Muscle of arm (tissue), 14 donors: ENCODE measurements around the gene AMOTL2. TPM values are rescaled to one million over a fixed set of nuclear protein-coding genes. Genes with fewer than 3 reads are reported as not detected.

Experiments used
- DNase-seq: peaks from one replicate; pipeline ENCODE4 v3.0.0-alpha.2; 2013
- long read RNA-seq, 11 donors: transcript quantifications; one replicate each; lab custom pipeline, GENCODE V29; 2026
- polyA plus RNA-seq, 12 donors: library from polyadenylated mRNA; unstranded; fragments of 120-200 nt; gene quantifications; one replicate each; pipeline ENCODE4 v1.2.1, GENCODE V29; 2013; ENCODE audit not compliant: insufficient read length in 12 of 12

The AMOTL2 gene
- polyA plus RNA-seq, result 10 to 100 TPM in 11 of 12 donors, not detected in 1; 42.5 to 63.9 (median 52.8) TPM
- long read RNA-seq, donor 1, full-length matches to known transcripts, result 4 of 9 reads
- long read RNA-seq, donor 1, partial matches to known transcripts, result 5 of 9 reads
- long read RNA-seq, donor 1, other reads (novel, unspliced or antisense), result 0 of 9 reads
- long read RNA-seq, donor 2, full-length matches to known transcripts, result 11 of 28 reads
- long read RNA-seq, donor 2, partial matches to known transcripts, result 17 of 28 reads
- long read RNA-seq, donor 2, other reads (novel, unspliced or antisense), result 0 of 28 reads
- long read RNA-seq, donor 3, full-length matches to known transcripts, result 3 of 3 reads
- long read RNA-seq, donor 3, partial matches to known transcripts, result 0 of 3 reads
- long read RNA-seq, donor 3, other reads (novel, unspliced or antisense), result 0 of 3 reads
- long read RNA-seq, donor 4, full-length matches to known transcripts, result 1 of 7 reads
- long read RNA-seq, donor 4, partial matches to known transcripts, result 6 of 7 reads
- long read RNA-seq, donor 4, other reads (novel, unspliced or antisense), result 0 of 7 reads
- long read RNA-seq, donor 5, full-length matches to known transcripts, result 17 of 34 reads
- long read RNA-seq, donor 5, partial matches to known transcripts, result 17 of 34 reads
- long read RNA-seq, donor 5, other reads (novel, unspliced or antisense), result 0 of 34 reads
- long read RNA-seq, donor 6, full-length matches to known transcripts, result 2 of 2 reads
- long read RNA-seq, donor 6, partial matches to known transcripts, result 0 of 2 reads
- long read RNA-seq, donor 6, other reads (novel, unspliced or antisense), result 0 of 2 reads
- long read RNA-seq, donor 7, result 0 reads
- long read RNA-seq, donor 8, full-length matches to known transcripts, result 9 of 16 reads
- long read RNA-seq, donor 8, partial matches to known transcripts, result 7 of 16 reads
- long read RNA-seq, donor 8, other reads (novel, unspliced or antisense), result 0 of 16 reads
- long read RNA-seq, donor 9, full-length matches to known transcripts, result 5 of 12 reads
- long read RNA-seq, donor 9, partial matches to known transcripts, result 7 of 12 reads
- long read RNA-seq, donor 9, other reads (novel, unspliced or antisense), result 0 of 12 reads
- long read RNA-seq, donor 10, full-length matches to known transcripts, result 8 of 23 reads
- long read RNA-seq, donor 10, partial matches to known transcripts, result 15 of 23 reads
- long read RNA-seq, donor 10, other reads (novel, unspliced or antisense), result 0 of 23 reads
- long read RNA-seq, donor 11, full-length matches to known transcripts, result 6 of 15 reads
- long read RNA-seq, donor 11, partial matches to known transcripts, result 9 of 15 reads
- long read RNA-seq, donor 11, other reads (novel, unspliced or antisense), result 0 of 15 reads

DNA sequence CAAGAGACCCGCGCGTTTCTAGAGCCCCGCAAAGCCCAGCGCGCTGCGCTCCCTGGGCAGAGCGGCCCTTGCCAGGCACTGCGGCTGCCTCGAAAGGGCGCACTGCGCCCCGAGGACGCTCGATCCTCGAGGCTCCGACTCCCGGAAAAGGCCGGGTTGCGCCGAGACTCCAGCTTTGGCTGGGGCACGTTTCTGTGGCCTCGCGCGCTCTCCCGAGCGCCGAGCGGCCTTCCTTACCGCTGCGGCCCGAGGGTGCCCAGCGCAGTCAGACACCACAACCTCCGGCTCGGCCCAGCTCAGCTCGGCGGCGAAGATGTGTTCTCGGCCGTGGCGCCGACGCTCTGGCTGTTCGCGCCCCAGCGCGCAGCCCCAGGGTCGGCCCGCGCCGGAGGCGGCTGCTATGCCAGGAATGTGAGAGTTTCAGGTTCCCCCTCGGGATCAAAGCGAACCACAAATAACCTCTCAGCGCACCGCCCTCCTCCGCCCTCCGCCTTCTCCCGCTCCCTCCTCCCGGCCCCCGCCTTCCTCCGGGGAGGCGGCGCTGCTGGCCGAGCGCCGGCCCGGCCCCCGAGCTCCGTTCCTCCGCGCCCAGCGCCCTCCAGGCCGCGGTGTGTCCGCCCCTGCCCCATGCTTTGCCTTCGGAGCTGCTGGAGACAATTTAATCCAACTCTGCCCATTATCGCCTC, at the start of gene AMOTL2:
Gene AMOTL2, minus strand, starts transcription at position 343 of the 686 bp plus-strand sequence. CDS start 3,014 bp downstream, outside the sequence.
- peak; percentile 92 for DNase-seq

DNA sequence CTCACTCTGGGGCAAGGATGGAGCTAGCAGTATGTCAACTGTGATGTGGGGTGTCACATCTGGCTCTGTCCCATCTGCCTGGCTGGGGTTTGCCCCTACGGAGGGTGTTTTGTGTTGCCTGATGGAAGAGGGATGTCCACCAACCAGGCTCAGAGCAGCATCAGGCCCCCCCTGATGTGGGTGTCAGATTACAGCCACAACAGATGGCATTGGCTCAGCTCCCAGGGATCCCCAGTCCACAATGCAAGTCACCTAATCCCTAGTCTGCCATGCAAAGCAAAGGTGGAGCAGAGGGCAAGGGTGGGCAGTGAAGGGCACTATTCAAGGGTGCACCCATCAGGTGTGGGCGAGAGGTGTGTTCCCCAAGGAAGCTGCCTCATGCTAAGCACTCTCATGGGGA, 48.9 kb upstream of the AMOTL2 start:
- no peak for DNase-seq

- no peak for DNase-seq
Measured at GRCh38 chr3:134419960-134420321, 45.7 kb upstream of the AMOTL2 start.

DNA sequence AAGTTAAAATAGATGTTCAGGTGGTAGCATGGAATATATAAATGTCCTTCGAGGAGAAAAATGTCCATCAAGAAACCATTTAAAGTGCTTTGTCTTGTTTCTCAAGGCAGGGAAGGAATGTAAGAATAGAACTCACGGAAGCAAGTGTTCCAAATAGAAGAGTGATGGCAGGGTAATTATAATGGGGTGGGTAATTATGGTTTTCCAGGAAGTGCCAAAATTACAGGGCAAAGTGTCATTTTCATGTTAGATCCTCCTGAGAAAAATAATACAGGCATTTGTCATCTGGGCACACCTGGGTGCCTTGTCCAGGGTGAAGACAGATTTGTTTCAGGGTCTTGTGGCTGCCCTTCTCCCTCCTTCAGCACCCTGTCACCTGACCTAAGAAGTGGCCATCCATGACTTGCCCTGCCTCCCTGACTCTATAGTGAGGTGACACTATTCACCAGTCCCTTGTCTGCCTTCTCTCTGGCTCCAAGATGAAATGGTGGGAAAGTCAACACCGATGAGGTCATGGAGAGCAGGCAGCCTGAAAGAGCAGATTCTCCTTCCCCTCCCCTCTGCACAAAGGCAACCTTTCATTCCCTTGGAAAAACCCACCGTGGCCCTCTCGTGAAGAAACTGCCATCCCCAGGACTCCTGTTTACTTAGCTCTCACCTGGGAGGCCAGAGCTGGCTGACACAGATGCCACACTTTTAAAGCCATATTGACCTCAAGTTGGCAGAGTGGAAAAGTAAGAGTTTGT, 45.1 kb upstream of the AMOTL2 start:
- no peak for DNase-seq

GRCh38 chr3:134409041-134409440, 34.8 kb upstream of the AMOTL2 start:
- DNase-seq, result no peak

- peak; percentile 43 for DNase-seq
Measured at GRCh38 chr3:134407239-134407625, 33.0 kb upstream of the AMOTL2 start.

DNA sequence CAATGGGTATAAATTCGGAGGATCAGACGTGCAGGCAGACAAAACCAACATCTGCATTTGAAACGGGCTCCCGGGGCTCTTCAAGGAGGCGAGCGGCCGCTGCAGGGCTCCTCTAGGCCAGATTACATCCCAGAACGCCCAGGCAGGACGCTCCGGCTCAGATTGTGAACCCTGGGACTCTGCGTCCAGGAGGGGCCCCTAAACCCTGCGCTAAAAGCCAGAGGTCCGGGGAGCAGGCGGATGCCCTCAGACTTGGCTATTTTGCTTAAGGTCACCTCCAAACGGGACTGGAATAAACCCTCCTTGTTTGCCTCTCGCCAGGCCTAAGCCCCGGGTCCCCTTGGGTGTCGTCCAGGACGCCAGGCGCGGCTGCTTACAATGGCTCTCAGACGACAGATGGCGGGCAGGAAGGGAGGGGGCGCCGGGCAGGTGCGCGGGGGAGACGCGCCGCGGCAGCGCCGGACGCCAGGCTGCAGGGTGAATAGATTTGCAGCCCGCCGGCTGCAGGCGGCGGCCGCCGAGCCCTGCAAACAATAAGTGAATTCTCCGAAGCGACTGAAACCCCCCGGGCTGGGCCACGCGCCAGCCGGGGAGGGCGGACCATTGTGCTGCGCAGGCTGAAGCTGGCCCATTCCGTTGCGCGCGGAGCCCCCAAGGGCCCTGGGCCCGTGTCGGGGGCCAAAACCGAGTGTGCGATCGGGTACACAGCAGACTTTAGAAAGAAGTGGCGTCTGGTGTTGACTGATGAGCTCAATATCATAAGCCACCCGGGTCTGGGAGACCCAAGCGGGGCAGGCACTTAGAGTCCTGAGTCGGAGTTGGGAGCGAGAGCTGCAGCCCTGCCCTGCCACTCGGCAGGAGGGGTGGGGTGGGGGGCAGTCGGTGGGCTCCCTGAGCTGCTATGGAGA, 32.3 kb upstream of the AMOTL2 start:
- peak; percentile 69 for DNase-seq

- no peak for DNase-seq
Measured at GRCh38 chr3:134404366-134404885, 30.2 kb upstream of the AMOTL2 start.

DNA sequence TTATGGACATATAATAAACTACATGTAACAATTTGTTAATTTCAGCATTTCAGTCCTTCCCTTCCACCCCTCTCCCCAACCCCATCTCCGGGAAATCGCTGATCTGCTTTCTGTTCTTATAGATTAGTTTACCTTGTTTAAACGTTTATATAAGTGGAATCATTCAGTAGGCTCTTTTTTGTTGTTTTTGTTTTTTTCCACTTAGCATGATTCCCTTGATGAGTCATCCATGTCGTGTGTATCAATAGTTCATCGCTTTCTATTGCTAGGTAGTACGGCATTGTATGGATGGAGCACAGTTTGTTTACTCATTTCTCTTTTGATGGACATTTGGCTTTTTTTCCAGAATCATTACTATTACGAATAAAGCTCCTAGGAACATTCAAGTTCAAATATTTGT, 23.5 kb upstream of the AMOTL2 start:
- DNase-seq, result no peak

DNA sequence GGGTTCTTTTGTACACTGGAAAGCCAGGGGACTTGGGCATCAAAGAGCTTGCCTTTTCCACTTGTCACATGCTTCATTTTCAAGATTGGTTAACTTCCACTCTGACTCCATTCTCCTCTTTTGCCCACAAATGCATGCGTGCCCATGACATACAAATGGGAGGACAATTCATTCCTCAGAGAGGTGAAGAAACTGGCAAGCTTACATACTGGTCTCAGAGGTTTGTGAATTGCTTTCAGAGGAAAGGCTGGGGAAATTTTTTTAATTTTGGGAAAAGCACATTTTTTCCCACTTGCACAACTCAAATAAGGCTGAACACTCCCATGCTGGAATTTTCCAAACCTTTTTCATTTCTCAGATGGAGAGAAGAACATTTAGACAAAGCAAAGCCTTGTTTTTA, 20.9 kb upstream of the AMOTL2 start:
- no peak for DNase-seq

GRCh38 chr3:134394380-134394779, 20.1 kb upstream of the AMOTL2 start:
- no peak for DNase-seq

DNA sequence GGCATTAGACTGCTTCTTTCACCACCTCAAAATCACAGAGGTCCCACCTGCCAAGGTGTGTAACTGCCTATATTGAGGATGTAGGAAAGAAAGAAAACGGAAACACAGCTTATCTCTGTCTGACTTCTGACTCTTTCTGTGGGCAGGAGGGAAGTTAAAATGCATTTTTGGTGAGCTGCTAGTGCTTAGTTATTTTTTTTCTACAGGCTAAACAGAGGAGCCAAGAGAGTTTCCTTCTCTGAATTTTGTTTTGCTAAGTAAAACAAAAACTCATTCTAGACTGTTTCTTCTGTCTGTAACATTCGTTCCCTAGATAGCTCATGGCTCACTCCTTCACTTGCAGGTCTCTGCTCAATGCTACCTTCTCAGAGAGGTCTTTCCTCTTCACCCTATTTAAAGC, 18.8 kb upstream of the AMOTL2 start:
- no peak for DNase-seq

DNA sequence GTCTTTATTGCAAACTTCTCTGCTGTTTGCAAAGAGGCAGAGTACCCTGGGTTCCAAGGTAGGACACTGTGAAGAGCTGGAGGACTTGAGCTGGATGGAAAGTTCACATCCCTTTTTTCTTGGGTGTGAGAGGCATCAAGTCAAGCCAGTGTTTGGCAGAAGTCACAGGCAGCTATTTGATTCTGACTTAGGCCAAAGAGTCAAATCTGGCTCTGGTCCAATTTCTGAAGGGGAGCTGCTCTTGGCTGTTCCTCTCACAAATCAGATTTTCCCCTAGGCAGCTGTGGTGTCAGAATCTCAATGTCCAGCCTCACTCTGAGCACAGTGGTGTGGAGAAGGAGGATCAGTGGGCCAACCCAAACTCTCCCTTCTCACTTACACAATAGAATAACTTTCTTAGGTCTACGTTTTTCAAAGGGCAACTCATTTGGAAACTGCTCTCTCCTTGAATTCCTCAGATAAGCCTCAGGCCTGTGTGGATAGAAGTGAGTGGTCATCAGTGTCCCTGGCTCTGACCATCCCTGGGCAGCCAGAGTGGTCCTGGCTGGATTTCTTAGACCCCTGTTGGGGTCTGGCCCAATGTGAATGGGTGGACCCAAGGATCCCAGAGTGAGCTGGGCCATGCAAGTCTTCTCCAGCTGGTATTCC, 18.2 kb upstream of the AMOTL2 start:
- peak; percentile 80 for DNase-seq

DNA sequence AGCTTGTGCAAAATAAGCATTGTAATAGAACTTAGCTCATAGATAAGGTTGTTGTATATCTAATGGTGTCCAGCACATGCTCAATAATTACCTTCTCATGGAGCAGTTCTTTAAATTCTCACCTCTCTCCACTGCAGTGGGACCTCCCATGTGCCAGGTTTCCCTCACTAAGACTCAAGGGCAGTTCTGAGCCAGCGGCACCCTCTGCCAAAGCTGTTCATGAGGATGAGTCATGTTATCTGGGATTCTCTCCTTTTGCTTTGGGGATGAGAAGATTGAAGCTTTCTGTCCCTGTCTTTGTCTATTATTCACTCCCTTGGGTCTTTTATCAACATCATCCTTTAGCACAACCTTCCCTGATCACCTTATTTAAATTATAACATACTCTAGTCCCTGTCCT, 15.6 kb upstream of the AMOTL2 start:
- DNase-seq, result no peak

DNA sequence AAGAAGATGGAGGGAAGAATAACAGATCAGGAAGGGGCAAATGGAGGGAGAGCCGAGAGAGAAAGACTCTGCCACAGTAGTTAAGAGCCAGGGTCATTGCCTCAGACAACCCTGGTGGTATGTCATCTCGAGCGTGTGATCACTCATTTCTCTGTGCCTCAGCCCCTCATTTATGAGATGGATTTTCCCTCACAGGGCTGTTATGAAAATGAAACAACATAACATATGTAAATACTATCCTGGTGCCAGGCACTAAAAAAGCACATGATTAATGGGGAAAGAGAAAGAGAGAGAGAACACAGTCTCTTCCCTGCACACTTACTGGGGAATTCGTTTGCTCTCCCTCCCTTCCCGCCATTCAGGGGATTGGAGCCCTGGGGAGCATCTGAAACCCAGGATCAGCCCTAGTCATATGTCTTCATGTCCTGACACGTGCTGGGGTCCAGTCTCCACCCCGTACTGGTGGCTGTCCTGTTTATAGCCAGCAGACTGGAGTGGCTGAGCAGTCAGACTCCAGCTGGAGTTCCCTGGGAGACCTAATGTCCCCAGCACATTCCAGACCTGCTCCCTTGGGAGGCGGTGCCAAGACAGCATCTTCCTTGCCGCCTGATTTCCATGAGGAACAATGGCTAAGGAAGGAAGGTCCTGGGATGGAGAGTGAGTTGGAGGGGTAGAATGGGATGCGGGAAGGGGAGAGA, 14.7 kb upstream of the AMOTL2 start:
- DNase-seq, result no peak

DNA sequence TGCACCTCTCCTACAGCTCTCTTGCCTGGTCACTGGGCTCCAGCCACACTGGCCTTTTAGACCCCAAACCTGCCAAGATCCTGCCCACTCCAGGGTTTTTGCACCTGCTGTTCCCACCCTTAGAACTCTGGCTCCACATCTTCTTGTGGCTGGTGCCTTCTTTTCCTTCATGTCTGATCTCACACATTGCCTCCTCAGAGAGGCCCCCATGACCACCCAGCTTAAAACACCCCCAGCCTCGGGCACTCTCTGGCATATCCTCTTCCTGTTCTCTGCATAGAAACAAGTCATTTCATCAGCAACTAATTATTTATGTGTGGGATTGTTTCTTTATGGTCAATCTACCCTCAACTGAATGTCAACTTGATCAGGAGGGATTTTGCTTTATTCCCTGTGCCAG, 14.0 kb upstream of the AMOTL2 start:
- DNase-seq, result no peak

DNA sequence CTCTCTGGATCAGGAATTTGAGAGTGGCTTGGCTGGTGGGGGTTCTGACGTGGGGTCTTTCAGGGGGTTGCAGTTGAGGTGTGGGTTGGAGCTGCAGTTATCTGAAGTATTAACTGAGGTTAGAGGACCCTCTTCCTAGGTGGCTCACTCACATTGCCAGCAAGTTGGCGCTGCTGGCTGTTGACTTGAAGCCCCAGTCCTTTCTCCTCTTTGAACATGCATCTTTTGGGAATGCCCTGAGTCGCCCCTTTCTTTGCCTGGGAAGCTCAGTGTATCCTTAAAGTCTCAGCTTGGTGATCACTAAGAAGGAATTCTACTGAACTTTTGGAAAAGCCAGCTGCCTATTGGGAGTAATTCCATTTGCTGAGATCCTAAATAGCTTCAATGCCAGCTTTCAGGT, 13.0 kb upstream of the AMOTL2 start:
- DNase-seq, result no peak

DNA sequence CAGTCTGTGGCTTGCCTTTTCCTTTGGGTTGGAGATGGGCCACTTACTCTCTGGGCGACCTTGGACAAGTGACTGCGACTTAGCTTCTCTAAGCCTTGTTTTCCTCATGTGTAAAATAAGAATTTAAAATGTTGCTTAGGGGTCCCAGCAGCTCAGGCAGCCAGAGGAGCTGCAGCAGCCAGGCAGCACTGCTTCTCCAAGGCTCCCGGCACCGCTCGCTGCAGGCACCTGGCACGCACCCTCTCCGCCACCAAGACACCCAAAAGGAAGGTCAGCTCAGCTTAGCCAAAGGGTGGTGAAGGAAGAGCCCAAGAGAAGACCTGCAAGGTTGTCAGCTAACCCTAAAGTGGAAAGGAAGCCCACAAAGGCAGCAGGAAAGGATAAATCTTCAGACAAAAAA, 10.7 kb upstream of the AMOTL2 start:
- no peak for DNase-seq
